NCI-H146 treated with DMSO at 0.1 percent for 48 hours (cell line): ENCODE measurements around the gene ZNF804B.
"Not testable (repeated sequence)": the region's sequence is repeated elsewhere in the genome, so short reads cannot be mapped to it uniquely, and the experiment has no call there.

Source experiments
- DNase-seq: peaks from one replicate; lab custom pipeline; 2025; ENCODE audit not compliant: unreplicated experiment; lab: John Stamatoyannopoulos, UW

ZNF804B gene

GRCh38 chr7:89073776-89074175 is 314.3 kb downstream of the ZNF804B start:
- DNase-seq, result no peak

- no peak for DNase-seq
Observed at GRCh38 chr7:89077992-89078391, 318.5 kb downstream of the ZNF804B start.

- no peak for DNase-seq
Observed at GRCh38 chr7:89085580-89085979, 326.1 kb downstream of the ZNF804B start.

- DNase-seq, result no peak
Observed at GRCh38 chr7:89091550-89091949, 332.1 kb downstream of the ZNF804B start.

- DNase-seq, result no peak
Observed at GRCh38 chr7:89094269-89094668, 334.8 kb downstream of the ZNF804B start.

GRCh38 chr7:89103564-89103963 is 344.1 kb downstream of the ZNF804B start:
- no peak for DNase-seq

- no peak for DNase-seq
Observed at GRCh38 chr7:89104748-89105685, 345.5 kb downstream of the ZNF804B start.

GRCh38 chr7:89123871-89124270 is 364.4 kb downstream of the ZNF804B start:
- DNase-seq, result no peak

GRCh38 chr7:89129600-89130375 is 370.3 kb downstream of the ZNF804B start:
- DNase-seq, result no peak

- DNase-seq, result no peak
Observed at GRCh38 chr7:89133357-89133756, 373.9 kb downstream of the ZNF804B start.

GRCh38 chr7:89133819-89134218 is 374.3 kb downstream of the ZNF804B start:
- DNase-seq, result no peak

GRCh38 chr7:89145801-89146200 is 386.3 kb downstream of the ZNF804B start:
- DNase-seq, result no peak

GRCh38 chr7:89160107-89160506 is 400.6 kb downstream of the ZNF804B start:
- no peak for DNase-seq

- DNase-seq, result no peak
Observed at GRCh38 chr7:89165421-89165820, 405.9 kb downstream of the ZNF804B start.

GRCh38 chr7:89170628-89171027 is 411.1 kb downstream of the ZNF804B start:
- DNase-seq, result no peak

- no peak for DNase-seq
Observed at GRCh38 chr7:89182116-89182515, 422.6 kb downstream of the ZNF804B start.

- no peak for DNase-seq
Observed at GRCh38 chr7:89183712-89184111, 424.2 kb downstream of the ZNF804B start.

GRCh38 chr7:89200758-89201157 is 441.3 kb downstream of the ZNF804B start:
- DNase-seq, result no peak

- DNase-seq, result no peak
Observed at GRCh38 chr7:89223900-89224395, 464.4 kb downstream of the ZNF804B start.

- DNase-seq, result not testable (repeated sequence)
Observed at GRCh38 chr7:89228688-89229171, 469.2 kb downstream of the ZNF804B start.

- no peak for DNase-seq
Observed at GRCh38 chr7:89238156-89238555, 478.7 kb downstream of the ZNF804B start.

GRCh38 chr7:89246196-89246595 is 486.7 kb downstream of the ZNF804B start:
- DNase-seq, result no peak
